HUDEP-2 (cell line): ENCODE measurements around the gene HPCAL4.

Experiments used
- DNase-seq, 76 experiments: peaks; one replicate each; lab custom pipeline; 2025; ENCODE audit not compliant: unreplicated experiment in 76 of 76; lab: John Stamatoyannopoulos, UW

Gene HPCAL4

DNA sequence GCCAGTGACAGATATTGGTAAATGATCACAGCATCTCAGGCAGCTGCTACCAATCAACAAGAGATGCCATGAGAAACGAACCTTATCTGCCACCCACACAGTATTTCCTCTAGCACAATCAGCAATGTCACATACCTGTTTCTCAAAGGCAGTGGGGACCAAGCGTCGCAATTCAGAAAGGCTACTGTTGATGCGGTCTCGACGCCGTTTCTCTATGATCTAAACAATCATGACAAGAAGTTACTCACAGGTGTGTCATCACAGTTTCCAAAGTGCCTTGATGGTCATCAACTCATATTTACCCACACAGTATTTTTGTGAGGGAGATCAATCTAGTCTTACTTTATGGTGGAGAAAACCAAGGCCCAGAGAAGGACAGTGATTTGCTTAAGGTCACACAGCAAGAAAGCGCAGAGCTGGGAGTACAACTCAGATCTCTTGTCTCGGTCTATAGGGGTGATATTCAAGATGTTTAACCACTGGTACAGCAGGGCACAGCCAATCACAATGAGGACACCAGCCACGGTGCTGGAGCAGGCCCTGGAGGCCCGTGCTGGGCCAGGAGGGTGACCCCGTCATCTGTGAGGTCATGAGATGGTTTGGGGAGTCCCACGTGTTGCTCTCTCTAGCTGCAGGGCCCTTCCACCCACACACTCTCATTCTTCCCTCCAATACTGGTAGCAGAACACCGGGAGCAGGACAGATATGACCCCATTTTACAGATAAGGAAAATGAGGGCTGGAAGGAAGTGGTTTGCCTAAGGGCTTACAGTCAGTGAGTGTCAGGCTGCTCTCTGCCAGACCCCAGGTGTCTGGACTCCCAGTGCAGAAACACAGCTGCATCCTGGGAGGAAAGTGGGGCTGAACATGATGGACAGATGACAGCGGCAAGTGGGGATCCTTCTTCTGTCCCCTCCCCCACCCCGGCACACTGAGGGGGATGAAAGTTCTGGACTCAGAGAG lies 59.6 kb downstream of the HPCAL4 start:
- no peak for DNase-seq

DNA sequence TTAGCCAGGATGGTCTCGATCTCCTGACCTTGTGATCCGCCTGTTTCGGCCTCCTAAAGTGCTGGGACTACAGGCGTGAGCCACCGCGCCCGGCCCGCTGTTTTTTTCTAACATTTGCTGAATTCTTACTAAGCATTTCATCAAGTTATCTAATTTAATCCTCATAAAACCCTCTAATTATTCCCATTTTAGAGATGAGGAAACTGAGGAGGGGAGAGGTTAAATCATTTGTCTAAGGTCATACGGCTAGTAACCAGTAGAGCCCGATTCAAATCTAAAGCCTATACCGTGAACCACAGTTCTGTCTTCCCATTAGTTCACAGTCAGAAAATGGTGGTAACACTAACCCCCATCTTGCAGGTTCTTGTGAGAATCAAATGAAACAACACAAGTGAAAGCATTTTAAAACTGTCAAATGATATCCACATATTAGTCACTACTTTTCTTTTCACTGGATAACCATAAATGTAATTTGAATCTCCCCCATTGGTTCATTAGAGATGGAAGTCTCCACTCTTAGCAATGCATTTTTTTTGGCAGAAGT lies 62.4 kb downstream of the HPCAL4 start:
- no peak for DNase-seq
